Measurements from ENCODE around the gene DHX35.

Gene DHX35

GRCh38 chr20:38931984-38932383 is 30.2 kb upstream of the DHX35 start:
- Histone ChIP-seq H3K27ac (ENCODE audit: low read depth, low read length, poor library complexity, severe bottlenecking) (peak overlapping the region; percentile 11), H3K79me2 (ENCODE audit: insufficient read depth, low read length) (peaks cover 98% of the 10 kb centered on the region), H3F3A (ENCODE audit: insufficient read depth, low read length) (no peaks in the 10 kb centered on the region), H3K27me3 (ENCODE audit: insufficient read depth, low read length) (no peaks in the 10 kb centered on the region), H3K4me2 (ENCODE audit: low read length) (peak overlapping the region; percentile 55; the same call in 1 of the 2 replicates), H3K9me2 (ENCODE audit: low read depth, low read length) (no peaks in the 10 kb centered on the region), H3K4me1 (ENCODE audit: insufficient read depth, low read length, severe bottlenecking) (peaks cover 72% of the 10 kb centered on the region), H3K4me3 (ENCODE audit: low read depth, low read length, poor library complexity, severe bottlenecking) (peak overlapping the region; percentile 27), H3K36me3 (ENCODE audit: insufficient read depth, low read length) (peaks cover 43% of the 10 kb centered on the region), H3K9ac (ENCODE audit: low read length) (peak overlapping the region; percentile 4; the same call in 1 of the 2 replicates), H3K9me3 (ENCODE audit: low read length) (no peaks in the 10 kb centered on the region), H4K20me1 (ENCODE audit: insufficient read depth, low read length) (no peaks in the 10 kb centered on the region), H2AFZ (ENCODE audit: low read length) (no peak overlapping the region)
- TF ChIP-seq EZH2 (IDR thresholded peaks at IDR 0.05; ENCODE audit: borderline replicate concordance, low read length): no peak
- TF ChIP-seq, protein P1, sequence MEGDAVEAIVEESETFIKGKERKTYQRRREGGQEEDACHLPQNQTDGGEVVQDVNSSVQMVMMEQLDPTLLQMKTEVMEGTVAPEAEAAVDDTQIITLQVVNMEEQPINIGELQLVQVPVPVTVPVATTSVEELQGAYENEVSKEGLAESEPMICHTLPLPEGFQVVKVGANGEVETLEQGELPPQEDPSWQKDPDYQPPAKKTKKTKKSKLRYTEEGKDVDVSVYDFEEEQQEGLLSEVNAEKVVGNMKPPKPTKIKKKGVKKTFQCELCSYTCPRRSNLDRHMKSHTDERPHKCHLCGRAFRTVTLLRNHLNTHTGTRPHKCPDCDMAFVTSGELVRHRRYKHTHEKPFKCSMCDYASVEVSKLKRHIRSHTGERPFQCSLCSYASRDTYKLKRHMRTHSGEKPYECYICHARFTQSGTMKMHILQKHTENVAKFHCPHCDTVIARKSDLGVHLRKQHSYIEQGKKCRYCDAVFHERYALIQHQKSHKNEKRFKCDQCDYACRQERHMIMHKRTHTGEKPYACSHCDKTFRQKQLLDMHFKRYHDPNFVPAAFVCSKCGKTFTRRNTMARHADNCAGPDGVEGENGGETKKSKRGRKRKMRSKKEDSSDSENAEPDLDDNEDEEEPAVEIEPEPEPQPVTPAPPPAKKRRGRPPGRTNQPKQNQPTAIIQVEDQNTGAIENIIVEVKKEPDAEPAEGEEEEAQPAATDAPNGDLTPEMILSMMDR (IDR thresholded peaks at IDR 0.05; ENCODE audit: low read length): no peak

GRCh38 chr20:38932457-38933120 is 29.6 kb upstream of the DHX35 start:
- Histone ChIP-seq H3K4me2 (ENCODE audit: low read length) (peak overlapping the region; percentile 55), H3K36me3 (ENCODE audit: insufficient read depth, low read length) (peaks cover 46% of the 10 kb centered on the region), H3K9me2 (ENCODE audit: low read depth, low read length) (no peaks in the 10 kb centered on the region), H4K20me1 (ENCODE audit: insufficient read depth, low read length) (no peaks in the 10 kb centered on the region), H3K27me3 (ENCODE audit: insufficient read depth, low read length) (no peaks in the 10 kb centered on the region), H3K4me1 (ENCODE audit: insufficient read depth, low read length, severe bottlenecking) (peaks cover 71% of the 10 kb centered on the region), H2AFZ (ENCODE audit: low read length) (no peak overlapping the region), H3K9ac (ENCODE audit: low read length) (peak overlapping the region; percentile 4; the same call in 1 of the 2 replicates), H3K4me3 (ENCODE audit: low read depth, low read length, poor library complexity, severe bottlenecking) (peak overlapping the region; percentile 27), H3K79me2 (ENCODE audit: insufficient read depth, low read length) (peaks cover 98% of the 10 kb centered on the region), H3F3A (ENCODE audit: insufficient read depth, low read length) (no peaks in the 10 kb centered on the region), H3K9me3 (ENCODE audit: low read length) (no peaks in the 10 kb centered on the region), H3K27ac (ENCODE audit: low read depth, low read length, poor library complexity, severe bottlenecking) (peak overlapping the region; percentile 11)
- no peak for TF ChIP-seq EZH2 (IDR thresholded peaks at IDR 0.05; ENCODE audit: borderline replicate concordance, low read length)
- TF ChIP-seq, protein P1 (IDR thresholded peaks at IDR 0.05; ENCODE audit: low read length): no peak

DNA sequence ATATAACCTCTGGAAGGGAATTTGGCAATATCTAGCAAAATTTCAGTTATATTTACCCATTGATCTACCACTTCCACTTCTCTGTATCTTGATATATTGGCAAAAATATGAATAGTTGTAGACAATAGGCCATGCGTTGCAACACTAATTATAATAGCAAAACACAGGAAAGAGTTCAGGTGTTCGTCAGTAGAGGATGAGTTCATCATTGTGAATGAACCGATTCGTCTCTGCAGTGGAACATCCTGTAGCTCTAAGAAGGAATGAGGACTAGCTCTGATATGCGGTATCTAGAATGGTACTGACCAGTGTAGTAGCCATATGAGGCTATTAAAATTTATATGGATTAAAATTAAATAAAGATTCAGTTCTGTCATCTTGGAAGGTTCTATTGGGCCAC is 27.6 kb upstream of the DHX35 start:
- TF ChIP-seq, protein P1 (IDR thresholded peaks at IDR 0.05; ENCODE audit: low read length): no peak
- H2AFZ ChIP-seq (ENCODE audit: low read length): no peak overlapping the region
- H3K4me2 ChIP-seq (ENCODE audit: low read length): no peak overlapping the region
- H3K36me3 ChIP-seq (ENCODE audit: insufficient read depth, low read length): peaks cover 61% of the 10 kb centered on the region
- peaks cover 97% of the 10 kb centered on the region for H3K79me2 ChIP-seq (ENCODE audit: insufficient read depth, low read length)
- no peak overlapping the region for H3K4me3 ChIP-seq (ENCODE audit: low read depth, low read length, poor library complexity, severe bottlenecking)
- H3K9ac ChIP-seq (ENCODE audit: low read length): no peak overlapping the region
- peaks cover 52% of the 10 kb centered on the region for H3K4me1 ChIP-seq (ENCODE audit: insufficient read depth, low read length, severe bottlenecking)
- no peaks in the 10 kb centered on the region for H3K9me2 ChIP-seq (ENCODE audit: low read depth, low read length)
- H3K27me3 ChIP-seq (ENCODE audit: insufficient read depth, low read length): no peaks in the 10 kb centered on the region
- no peak overlapping the region for H3K27ac ChIP-seq (ENCODE audit: low read depth, low read length, poor library complexity, severe bottlenecking)
- no peaks in the 10 kb centered on the region for H3K9me3 ChIP-seq (ENCODE audit: low read length)
- no peaks in the 10 kb centered on the region for H4K20me1 ChIP-seq (ENCODE audit: insufficient read depth, low read length)
- H3F3A ChIP-seq (ENCODE audit: insufficient read depth, low read length): no peaks in the 10 kb centered on the region

Data from OCI-LY1 (cell line).